GM12891 (cell line): ENCODE measurements around the gene MYH9. TPM values are rescaled to one million over a fixed set of nuclear protein-coding genes. Genes with fewer than 3 reads are reported as not detected.
"Not testable (repeated sequence)": the region's sequence is repeated elsewhere in the genome, so short reads cannot be mapped to it uniquely, and the experiment has no call there.

Experiments used
- DNase-seq: peaks from one replicate; pipeline ENCODE4 v3.0.0; 2011; ENCODE audit warnings: low spot score; ENCODE audit not compliant: insufficient read length
- FAIRE-seq: peaks from 2 replicates; lab custom pipeline; 2011; peaks lifted over from hg19 to GRCh38; lab: Jason Lieb, UNC
- PAX5 ChIP-seq: IDR thresholded peaks from 2 replicates; pipeline ENCODE4 v1.6.1; 2011; ENCODE audit warnings: low read length, moderate library complexity, mild to moderate bottlenecking; ENCODE audit not compliant: insufficient read depth, severe bottlenecking
- POLR2A ChIP-seq: IDR thresholded peaks from 2 replicates; pipeline ENCODE4 v1.6.1; 2011; ENCODE audit warnings: low read depth, low read length, control low read depth
- POLR2AphosphoS5 ChIP-seq: IDR thresholded peaks from 2 replicates; pipeline ENCODE4 v1.6.1; 2011; ENCODE audit warnings: low read depth, low read length, control low read depth
- POU2F2 ChIP-seq: IDR thresholded peaks from 2 replicates; pipeline ENCODE4 v1.6.1; 2011; ENCODE audit warnings: low read depth, mild to moderate bottlenecking, control low read depth, low read length, moderate library complexity
- SPI1 ChIP-seq: IDR thresholded peaks from 2 replicates; pipeline ENCODE4 v1.6.1; 2011; ENCODE audit warnings: low read depth, low read length, control low read depth
- TAF1 ChIP-seq: IDR thresholded peaks from 2 replicates; pipeline ENCODE4 v1.6.1; 2011; ENCODE audit warnings: low read depth, low read length, control low read depth
- polyA plus RNA-seq: library from polyadenylated mRNA; unstranded; fragments of >200 nt; gene quantifications from one replicate; pipeline ENCODE4 v1.2.1, GENCODE V29; 2012; ENCODE audit warnings: low read depth, missing spikeins, inconsistent platforms; ENCODE audit not compliant: missing spikeins

MYH9 gene
- polyA plus RNA-seq = 164 TPM

- TF ChIP-seq TAF1 = peak; percentile 33; the same call in 1 of the 2 replicates
- no peak for TF ChIP-seq SPI1
- peak; percentile 64 for TF ChIP-seq POU2F2
- peak; percentile 100 for FAIRE-seq
- DNase-seq = peak; percentile 96
Measured at GRCh38 chr22:36387959-36388726, at the start of gene MYH9. Gene MYH9, minus strand, starts transcription at chr22:36387967. Its CDS starts 38,731 bp downstream, at chr22:36349236.

GRCh38 chr22:36435516-36436415 is 48.0 kb upstream of the MYH9 start:
- DNase-seq (no peak), FAIRE-seq (peak; percentile 95)
- TF ChIP-seq POU2F2 (no peak; the same call in 1 of the 2 replicates), POLR2AphosphoS5 (no peak), SPI1 (no peak), TAF1 (no peak), POLR2A (no peak), PAX5 (peak; percentile 56)

GRCh38 chr22:36433318-36434231 is 45.8 kb upstream of the MYH9 start:
- TF ChIP-seq POU2F2 = no peak
- no peak for TF ChIP-seq POLR2AphosphoS5
- TF ChIP-seq TAF1 = no peak
- TF ChIP-seq PAX5 = no peak
- no peak for TF ChIP-seq SPI1
- TF ChIP-seq POLR2A = no peak
- FAIRE-seq (peak; percentile 28), DNase-seq (no peak)

- DNase-seq = no peak
- FAIRE-seq = no peak
- TF ChIP-seq POLR2A = no peak
- no peak for TF ChIP-seq POU2F2
- no peak for TF ChIP-seq PAX5
- TF ChIP-seq SPI1 = no peak
- no peak for TF ChIP-seq POLR2AphosphoS5
- TF ChIP-seq TAF1 = no peak
Measured at GRCh38 chr22:36432592-36433317, 45.0 kb upstream of the MYH9 start.

GRCh38 chr22:36431977-36432376 is 44.2 kb upstream of the MYH9 start:
- DNase-seq = no peak
- no peak for TF ChIP-seq POU2F2
- TF ChIP-seq PAX5 = no peak
- TF ChIP-seq SPI1 = no peak
- TF ChIP-seq POLR2AphosphoS5 = no peak
- TF ChIP-seq TAF1 = no peak
- TF ChIP-seq POLR2A = no peak
- no peak for FAIRE-seq

- TF ChIP-seq TAF1 (no peak), POLR2A (no peak), POLR2AphosphoS5 (no peak)
- FAIRE-seq (no peak), DNase-seq (no peak)
Measured at GRCh38 chr22:36430863-36431262, 43.1 kb upstream of the MYH9 start.

- not testable (repeated sequence) for DNase-seq, FAIRE-seq
Measured at GRCh38 chr22:36427952-36428351, 40.2 kb upstream of the MYH9 start.

- FAIRE-seq = no peak
Measured at GRCh38 chr22:36425977-36426523, 38.3 kb upstream of the MYH9 start.

More at GRCh38 chr22:36425977-36426523, 38.3 kb upstream of the MYH9 start:
- no peak for DNase-seq
- no peak for TF ChIP-seq POLR2AphosphoS5
- no peak for TF ChIP-seq PAX5
- no peak for TF ChIP-seq TAF1
- TF ChIP-seq SPI1 = no peak
- TF ChIP-seq POLR2A = no peak
- no peak for TF ChIP-seq POU2F2
